KOPT-K1 (cell line): Measurements from ENCODE around the gene SPATA2L.
A peak's percentile ranks its signal among the peaks of the same experiment; 100 is the strongest.

Experiments
- H3K27ac ChIP-seq: fragments of 200-600 bp; sonication (generic); 2 replicates; pipeline ENCODE4 v1.5.1; 2016; ENCODE audit warnings: antibody characterized with exemption, mild to moderate bottlenecking, low read depth, low read length; ENCODE audit not compliant: poor library complexity, severe bottlenecking
- H3K36me3 ChIP-seq: fragments of 200-600 bp; sonication (generic); 2 replicates; pipeline ENCODE4 v1.5.1; 2017; ENCODE audit warnings: antibody characterized with exemption, mild to moderate bottlenecking, low read length, moderate library complexity; ENCODE audit not compliant: insufficient read depth
- H3K9me3 ChIP-seq: fragments of 200-600 bp; sonication (generic); 2 replicates; pipeline ENCODE4 v1.5.1; 2017; ENCODE audit warnings: antibody characterized with exemption, low read length, mild to moderate bottlenecking; ENCODE audit not compliant: insufficient read depth, poor library complexity, severe bottlenecking

The SPATA2L gene

DNA sequence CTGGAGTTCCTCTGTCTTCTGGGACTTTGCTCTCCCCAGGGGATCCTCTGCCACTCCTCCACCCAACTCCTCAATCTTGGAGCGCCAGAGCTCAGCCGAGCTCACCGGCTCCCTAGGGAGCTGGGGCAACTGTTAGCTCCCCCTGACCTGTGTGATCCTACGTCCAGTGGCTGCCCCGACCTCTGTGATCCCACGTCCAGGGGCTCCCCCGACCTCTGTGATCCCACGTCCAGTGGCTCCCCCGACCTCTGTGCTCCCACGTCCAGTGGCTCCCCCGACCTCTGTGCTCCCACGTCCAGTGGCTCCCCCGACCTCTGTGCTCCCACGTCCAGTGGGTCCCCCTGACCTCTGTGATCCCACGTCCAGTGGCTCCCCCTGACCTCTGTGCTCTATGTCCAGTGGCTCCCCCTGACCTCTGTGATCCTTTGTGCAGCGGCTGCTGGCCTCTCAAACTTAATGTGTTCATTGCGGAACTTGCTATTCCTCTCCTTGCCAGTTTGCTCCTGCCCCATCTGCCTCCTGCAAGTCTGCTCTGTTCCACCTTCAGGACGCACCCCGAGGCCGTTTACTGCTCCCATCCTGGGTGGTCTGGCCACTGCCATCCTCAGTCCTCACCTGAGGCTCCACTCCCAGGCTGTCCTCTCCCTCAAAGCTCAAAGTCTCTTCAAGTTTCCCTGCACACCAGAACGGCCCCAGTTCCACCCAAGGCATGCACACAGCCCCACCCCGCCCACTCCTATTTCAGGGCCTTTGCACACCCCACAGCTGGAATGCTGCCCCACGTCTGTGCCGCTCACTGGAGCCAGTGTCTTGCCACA is 16.4 kb upstream of the SPATA2L start:
- H3K27ac ChIP-seq: no peak overlapping the region

DNA sequence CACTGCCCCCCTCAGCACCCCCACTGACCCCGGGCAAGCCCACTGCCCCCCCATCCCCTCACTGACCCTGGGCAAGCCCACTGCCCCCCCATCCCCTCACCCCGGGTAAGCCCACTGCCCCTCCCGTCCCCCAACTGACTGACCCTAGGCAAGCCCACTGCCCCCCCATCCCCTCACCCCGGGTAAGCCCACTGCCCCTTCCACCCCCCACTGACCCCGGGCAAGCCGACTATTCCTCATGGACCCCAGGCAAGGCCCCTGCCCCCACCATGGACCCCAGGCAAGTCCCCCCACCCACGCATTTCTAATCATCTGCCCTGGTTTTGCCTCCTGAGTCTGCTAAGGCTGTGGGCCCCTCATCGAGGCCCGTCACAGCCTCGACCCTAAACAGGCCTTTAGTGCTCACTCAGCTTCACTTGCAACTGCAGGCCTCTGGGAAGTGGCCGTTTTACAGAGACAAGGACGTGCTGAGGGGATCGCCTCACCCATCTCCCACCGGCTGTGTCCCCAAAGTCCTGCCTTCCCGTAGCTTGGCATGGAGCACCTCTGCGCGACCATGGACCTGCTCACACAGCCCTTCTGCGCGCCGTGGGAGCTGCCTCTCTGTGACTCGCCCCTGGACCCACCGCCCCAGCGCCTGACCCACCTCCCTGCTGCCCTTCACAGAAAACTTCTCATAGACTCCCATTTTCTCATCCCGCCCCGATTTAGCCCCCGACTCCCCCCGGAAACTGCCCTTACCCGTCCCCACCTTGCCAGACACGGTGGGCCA is 15.6 kb upstream of the SPATA2L start:
- Histone ChIP-seq H3K36me3 (peaks cover 37% of the 10 kb centered on the region), H3K27ac (no peak overlapping the region), H3K9me3 (no peaks in the 10 kb centered on the region)

More for the DNA sequence above, 16.4 kb upstream of the SPATA2L start:
- H3K36me3 ChIP-seq: peaks cover 40% of the 10 kb centered on the region
- H3K9me3 ChIP-seq: no peaks in the 10 kb centered on the region

DNA sequence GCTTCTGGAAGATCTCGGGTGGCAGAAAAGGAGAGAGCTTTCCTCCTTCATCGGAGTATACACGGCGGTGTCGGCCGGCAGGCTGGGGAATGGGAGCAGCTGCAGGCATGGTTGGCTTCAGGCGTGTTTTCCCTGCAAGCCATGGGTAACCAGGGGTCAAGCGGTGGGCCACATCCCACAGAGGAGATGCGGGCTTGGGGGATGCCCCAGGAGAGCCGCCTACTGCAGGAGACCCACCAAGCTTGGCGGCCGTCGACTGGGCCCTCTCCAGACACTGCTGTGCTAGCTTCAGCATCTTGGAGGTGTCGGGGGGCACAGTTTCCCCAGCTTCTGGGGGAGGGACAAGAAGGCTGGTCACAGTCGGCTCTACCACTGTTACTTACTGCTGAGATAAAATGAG is 15.0 kb upstream of the SPATA2L start:
- Histone ChIP-seq H3K27ac (no peak overlapping the region), H3K9me3 (no peaks in the 10 kb centered on the region), H3K36me3 (peaks cover 37% of the 10 kb centered on the region)

DNA sequence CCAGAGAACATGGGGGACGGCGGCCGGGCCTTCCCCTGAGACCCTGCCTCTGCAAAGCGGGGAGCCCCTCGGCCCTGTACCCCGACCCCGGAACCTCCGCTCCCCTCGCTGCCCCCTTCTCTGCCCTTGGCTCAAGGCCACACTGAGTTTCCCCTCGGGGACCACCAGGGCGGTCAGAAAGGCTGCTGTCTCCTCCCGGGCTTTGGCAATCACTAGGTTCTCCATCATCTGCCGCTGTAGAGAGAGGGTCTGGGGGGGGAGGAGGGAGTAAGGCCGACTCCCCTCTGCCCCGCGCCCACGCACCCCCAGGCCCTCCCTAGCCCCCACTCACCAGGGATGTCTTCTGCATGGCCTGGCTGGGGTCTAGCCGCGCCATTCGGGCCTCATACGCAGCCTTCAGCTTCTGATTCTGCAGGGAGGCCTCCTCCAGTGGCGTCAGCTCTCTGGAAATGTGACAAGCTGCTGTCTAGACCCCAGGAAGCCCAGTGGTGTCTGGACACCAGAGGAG is 10.8 kb upstream of the SPATA2L start:
- Histone ChIP-seq H3K27ac (peak overlapping the region; percentile 73), H3K9me3 (no peaks in the 10 kb centered on the region)

DNA sequence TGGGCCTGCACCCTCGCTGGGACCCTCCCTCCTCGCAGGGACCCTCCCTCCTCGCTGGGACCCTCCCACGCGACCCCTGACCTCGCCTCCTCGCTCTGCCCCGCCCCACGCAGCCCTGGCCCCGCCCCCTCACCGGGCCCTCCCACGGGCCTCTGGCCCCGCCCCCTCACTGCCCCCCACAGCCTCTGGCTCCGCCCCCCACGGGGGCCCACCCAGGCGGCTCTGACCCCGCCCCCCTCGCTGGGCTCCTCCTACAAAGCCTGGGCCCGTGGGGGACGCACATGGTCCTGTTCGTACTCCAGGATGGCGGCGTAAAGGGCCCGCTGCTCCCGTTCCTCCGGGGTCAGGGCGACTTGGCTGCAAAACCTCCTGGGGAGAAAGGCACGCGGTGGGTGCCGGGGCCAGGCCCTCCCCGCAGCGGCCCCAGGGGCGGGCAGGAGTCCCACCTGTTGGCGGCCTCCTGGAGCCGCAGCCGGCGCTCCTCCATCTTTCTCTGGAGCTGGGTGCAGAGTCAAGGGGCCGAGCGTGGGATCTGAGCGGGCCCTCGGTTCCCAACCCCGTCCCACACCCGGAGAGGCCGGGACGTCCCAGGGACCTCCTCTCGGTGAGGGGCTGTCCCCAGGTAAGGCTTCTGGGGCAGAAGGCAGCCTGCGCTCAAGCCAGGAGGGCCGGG is 10.2 kb upstream of the SPATA2L start:
- no peaks in the 10 kb centered on the region for H3K9me3 ChIP-seq
- peaks cover 21% of the 10 kb centered on the region for H3K36me3 ChIP-seq
- H3K27ac ChIP-seq: peak overlapping the region; percentile 73

More for the DNA sequence above, 10.8 kb upstream of the SPATA2L start:
- peaks cover 25% of the 10 kb centered on the region for H3K36me3 ChIP-seq

DNA sequence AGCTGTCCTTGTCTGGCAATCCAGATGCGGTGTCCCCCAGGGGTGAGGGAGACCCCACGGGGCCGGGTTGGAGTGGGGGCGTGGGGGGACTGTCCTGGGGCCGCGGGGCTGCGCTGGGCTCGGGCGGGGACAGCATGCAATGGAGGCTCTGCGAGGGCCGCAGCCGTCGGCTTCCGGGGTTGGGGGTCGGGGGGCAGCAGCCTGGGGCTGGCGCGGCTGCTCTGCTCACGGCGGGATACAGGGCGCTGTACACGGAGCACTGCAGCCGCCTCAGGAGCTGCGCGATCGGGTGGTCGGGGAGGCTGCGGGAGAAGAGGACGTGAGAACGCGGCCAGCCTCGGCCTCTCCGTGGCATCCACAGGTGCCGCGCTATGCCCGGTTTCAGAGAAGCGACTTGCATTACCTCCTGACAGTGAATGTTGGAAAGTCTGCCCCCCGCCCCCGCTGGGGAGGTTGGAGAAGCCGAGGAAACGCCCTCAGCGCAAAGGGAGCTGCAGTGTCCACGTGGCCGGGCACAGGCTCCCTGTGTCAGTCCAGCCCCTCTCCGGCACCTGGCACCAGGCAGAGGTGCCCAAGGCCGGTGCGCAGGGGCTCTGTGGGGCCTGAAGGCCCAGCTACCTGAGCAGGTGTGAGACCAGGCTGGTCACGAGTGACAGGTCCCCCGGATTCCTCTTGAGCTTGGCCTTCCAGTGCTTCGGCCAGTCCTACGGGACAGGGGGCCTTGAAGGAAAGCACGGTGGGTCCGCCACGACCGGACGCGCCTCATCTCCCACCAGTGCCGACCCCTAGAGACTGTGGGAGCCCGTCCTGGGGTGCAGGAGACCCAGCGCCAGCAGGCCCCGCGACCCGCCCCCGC is 9.4 kb upstream of the SPATA2L start:
- H3K36me3 ChIP-seq: peaks cover 21% of the 10 kb centered on the region
- H3K27ac ChIP-seq: no peak overlapping the region
- H3K9me3 ChIP-seq: no peaks in the 10 kb centered on the region

DNA sequence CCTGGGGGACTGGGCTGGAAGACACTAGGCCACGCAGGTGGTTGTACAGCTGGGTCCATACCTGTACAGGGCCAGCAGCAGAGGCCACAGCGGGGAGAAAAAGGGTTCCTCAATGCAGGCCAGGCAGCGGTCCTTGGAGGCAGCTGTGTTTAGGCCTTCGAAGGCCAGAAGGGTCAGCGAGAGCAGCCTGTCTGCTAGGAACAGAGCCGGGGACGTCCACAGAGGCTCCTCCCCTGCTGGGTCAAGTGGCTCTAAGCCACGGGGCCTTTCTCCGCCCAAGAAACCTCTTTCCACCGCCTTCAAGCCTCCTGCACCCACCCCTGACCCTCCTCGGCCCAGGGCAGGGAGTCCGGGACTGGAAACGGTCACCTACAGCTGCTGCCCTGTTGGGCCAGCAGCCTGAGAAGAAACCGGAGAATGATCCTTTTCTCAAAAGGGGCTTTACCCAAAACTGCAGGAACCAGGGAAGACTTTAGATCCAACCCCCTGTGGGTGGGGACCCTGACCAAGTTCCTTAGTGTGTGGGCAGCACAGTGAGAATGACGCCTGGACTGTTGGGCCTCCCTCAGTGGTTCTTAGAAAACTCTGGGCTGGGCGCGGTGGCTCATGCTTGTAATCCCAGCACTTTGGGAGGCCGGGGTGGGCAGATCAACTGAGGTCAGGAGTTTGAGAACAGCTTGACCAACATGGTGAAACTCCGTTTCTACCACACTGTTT is 8.4 kb upstream of the SPATA2L start:
- H3K27ac ChIP-seq: no peak overlapping the region
- H3K9me3 ChIP-seq: no peaks in the 10 kb centered on the region
- H3K36me3 ChIP-seq: peaks cover 15% of the 10 kb centered on the region

DNA sequence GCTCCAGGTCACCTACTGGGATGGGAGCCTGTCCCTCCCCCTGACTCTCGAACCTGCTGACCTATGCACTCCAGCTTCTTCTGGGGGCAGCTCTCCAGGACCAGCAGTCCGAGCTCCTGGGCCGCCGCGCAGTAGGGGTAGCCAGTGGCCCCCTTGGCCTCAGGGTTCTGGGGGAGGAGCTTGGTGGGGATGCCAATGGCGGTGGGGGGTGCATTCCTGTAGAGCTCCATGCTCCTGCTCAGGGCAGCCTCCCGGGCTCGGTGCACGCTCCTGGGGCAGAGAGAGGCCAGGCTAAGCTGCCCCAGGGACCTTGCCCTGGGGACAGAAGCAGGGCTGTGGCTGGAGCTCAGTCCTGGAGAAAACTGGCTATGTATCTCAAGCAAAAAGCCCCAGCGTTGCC is 7.7 kb upstream of the SPATA2L start:
- Histone ChIP-seq H3K9me3 (no peaks in the 10 kb centered on the region), H3K27ac (no peak overlapping the region), H3K36me3 (peaks cover 8% of the 10 kb centered on the region)

DNA sequence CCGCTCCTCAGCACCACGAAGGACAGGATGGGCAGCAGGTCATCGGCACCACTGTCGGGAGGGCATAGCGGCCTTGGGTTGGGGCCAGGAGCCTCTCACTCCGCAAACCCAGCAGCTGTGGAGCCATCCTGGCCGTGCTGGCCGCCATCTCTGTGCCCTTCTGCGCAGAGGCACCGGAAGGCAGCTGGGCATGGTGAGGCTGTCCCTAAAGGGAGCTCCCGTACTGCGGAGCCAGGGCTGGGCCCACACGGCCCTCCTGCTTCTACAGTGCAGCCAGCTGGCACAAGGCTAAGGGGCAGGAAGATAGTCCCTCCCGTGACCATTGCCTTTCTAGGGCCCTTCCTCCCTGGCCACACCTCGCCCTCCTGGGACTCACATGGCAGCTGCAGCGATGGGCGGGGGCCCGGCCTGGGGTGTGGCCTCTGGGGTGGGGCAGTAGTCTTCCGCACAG is 7.0 kb upstream of the SPATA2L start:
- no peaks in the 10 kb centered on the region for H3K9me3 ChIP-seq
- H3K27ac ChIP-seq: no peak overlapping the region
- peaks cover 4% of the 10 kb centered on the region; the same call in 1 of the 2 replicates for H3K36me3 ChIP-seq

DNA sequence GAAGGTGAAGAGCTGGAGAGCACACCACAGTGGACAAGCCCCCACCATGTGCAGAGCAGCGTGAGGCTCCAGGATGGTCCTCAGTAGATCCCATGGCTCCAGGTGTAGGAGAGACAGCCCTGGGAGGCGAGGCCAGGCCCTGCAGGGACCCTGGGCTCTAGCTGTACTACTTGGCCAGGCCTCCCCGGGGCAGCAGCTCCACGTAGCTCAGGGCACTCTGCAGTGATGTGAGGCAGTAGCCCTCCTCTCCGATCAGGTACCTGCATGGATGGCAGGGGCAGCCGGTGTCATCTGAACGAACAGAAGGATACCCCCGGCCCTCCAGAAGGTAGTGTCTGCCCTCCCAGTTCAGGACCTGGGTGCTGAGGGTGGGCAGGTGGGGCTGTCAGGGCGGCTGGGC is 6.2 kb upstream of the SPATA2L start:
- Histone ChIP-seq H3K9me3 (no peaks in the 10 kb centered on the region), H3K27ac (no peak overlapping the region)

DNA sequence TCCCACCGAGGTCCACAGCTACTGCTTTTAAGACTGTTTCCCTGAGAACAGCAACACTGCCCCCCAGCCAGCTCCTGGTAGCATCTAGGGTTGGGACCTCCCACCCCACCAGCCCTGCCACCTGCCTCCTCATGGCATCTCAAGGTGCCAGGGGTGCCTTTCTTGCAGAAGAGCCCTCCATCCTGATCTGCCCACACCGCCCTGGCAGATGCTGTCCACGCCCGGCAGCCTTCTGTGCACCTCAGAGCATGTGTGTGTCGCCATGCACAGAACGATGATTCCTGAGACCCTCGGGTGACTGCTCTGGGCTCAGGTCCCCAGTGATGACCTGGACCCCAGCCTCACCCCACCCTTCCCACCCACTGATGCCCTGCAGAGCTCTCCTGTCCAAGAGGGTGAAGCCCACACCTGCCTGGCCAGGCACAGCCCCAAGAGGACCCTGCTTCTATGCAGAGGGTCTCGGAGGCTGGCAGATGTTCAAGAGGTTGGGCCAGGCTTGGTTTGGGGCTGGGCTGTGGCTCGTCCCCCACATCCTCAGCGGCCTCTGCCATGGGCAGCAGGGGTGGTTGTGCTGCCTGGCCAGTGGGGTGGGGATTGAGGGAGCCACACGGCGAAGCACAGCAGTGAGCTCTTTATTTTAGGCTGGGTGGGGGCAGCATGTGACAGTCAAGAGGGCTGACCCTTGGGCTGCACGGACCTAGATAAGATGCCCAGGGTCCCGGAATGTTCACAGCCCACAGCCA is 5.2 kb upstream of the SPATA2L start:
- no peaks in the 10 kb centered on the region for H3K9me3 ChIP-seq
- H3K36me3 ChIP-seq: no peaks in the 10 kb centered on the region
- no peak overlapping the region for H3K27ac ChIP-seq

More for the DNA sequence above, 6.2 kb upstream of the SPATA2L start:
- no peaks in the 10 kb centered on the region for H3K36me3 ChIP-seq

DNA sequence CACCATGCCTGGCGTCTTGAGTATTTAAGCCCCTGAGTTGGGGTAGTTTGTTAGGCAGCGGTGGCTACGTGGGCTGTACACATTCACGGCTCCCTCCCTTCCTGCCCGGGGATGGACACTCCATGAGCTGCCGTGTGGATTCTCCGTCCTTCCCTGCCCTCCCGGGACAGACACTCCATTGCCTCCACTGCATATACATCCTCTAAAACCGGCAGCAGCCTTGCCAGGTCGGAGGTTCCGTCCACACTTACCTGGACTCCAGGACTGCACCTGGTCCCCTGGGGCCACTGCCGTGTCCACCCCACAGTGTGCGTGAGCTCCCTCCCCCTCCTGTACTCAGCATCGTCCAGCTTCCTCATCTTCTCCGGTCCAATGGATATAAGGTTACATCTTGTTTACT is 3.5 kb upstream of the SPATA2L start:
- no peaks in the 10 kb centered on the region for H3K9me3 ChIP-seq
- H3K27ac ChIP-seq: no peak overlapping the region
- H3K36me3 ChIP-seq: no peaks in the 10 kb centered on the region

DNA sequence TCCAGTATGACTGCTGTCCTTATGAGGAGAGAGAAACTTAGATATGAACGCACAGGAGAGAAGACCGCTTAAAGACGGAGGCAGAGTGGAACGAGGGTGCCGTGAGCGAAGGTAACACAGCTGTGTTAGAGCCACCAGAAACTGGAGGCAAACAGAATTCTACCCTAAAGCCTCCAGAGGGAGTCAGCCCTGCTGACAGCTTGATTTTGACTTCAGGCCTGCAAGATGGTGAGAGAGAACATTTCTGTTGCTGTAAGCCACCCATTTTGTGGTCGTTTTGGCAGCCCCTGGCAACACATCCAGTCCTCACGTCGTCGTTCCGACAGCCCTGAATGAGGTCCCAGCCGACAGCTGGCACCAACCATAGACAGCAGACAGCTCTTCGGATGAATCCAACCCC is 2.8 kb upstream of the SPATA2L start:
- Histone ChIP-seq H3K9me3 (no peaks in the 10 kb centered on the region), H3K36me3 (no peaks in the 10 kb centered on the region), H3K27ac (no peak overlapping the region)
